Body of pancreas (tissue), 4 donors: ENCODE measurements around the gene FBXO11. TPM values are rescaled to one million over a fixed set of nuclear protein-coding genes. Genes with fewer than 3 reads are reported as not detected.

Experiments
- ATAC-seq: fragments of 150-250 bp; one replicate; pipeline ENCODE4 v1.9.1; 2016
- DNase-seq, 4 donors: peaks; one replicate each; pipeline ENCODE4 v3.0.0-alpha.2; 2019
- H3K27ac ChIP-seq, 4 donors: fragments of 200-600 bp; sonication (generic); 1 replicate in 3 of 4; 2 replicates in 1 of 4; pipeline versions ENCODE4 v1.5.1 to v1.6.1; 2016 to 2019; ENCODE audit warnings: mild to moderate bottlenecking in 1 of 4, mixed read lengths in 1 of 4, moderate library complexity in 1 of 4
- H3K27me3 ChIP-seq, 2 donors: fragments of 200-600 bp; sonication (generic); one replicate each; pipeline ENCODE4 v1.6.0; 2016; ENCODE audit warnings: mild to moderate bottlenecking in 1 of 2
- H3K36me3 ChIP-seq, 2 donors: fragments of 200-600 bp; sonication (generic); replicated peaks in 1 of 2; 2 replicates each; pipeline ENCODE4 v1.5.1; 2016; ENCODE audit warnings: low read depth in 2 of 2; ENCODE audit not compliant: insufficient read depth in 1 of 2
- H3K4me1 ChIP-seq: fragments of 200-600 bp; sonication (generic); one replicate; pipeline ENCODE4 v1.6.0; 2016
- H3K4me3 ChIP-seq, 2 donors: fragments of 200-600 bp; sonication (generic); 1 replicate in 1 of 2; 2 replicates in 1 of 2; pipeline ENCODE4 v1.5.1; 2016 to 2019
- H3K9me3 ChIP-seq, 3 donors: fragments of 200-600 bp; sonication (generic); 1 replicate in 2 of 3; 2 replicates in 1 of 3; pipeline ENCODE4 v1.5.1; 2016
- CTCF ChIP-seq, 7 experiments: fragments of 450-650 bp in 4 of 7; fragments of 200-600 bp in 3 of 7; sonication (generic) in 3 of 7; IDR thresholded peaks; one replicate each; pipeline ENCODE4 v1.5.1; 2016 to 2019; ENCODE audit warnings: antibody characterized with exemption in 7 of 7
- POLR2A ChIP-seq, 3 donors: fragments of 450-650 bp; IDR thresholded peaks; one replicate each; pipeline ENCODE4 v1.6.1; 2016; ENCODE audit warnings: antibody characterized with exemption in 3 of 3, mild to moderate bottlenecking in 2 of 3
- WGBS, 2 donors: methylation state at CpG; one replicate each; pipeline ENCODE4 v1.1.5; 2017; 5-methylcytosine and 5-hydroxymethylcytosine counted together
- intact Hi-C: fragments of 100-400 bp; cut with DNase I; formaldehyde crosslinking; loops from one replicate; pipeline ENCODE4 v1.15.1; 2023
- total RNA-seq, 2 donors: library from RNA; depleted of rRNA; stranded (reverse); fragments of >200 nt; gene quantifications; one replicate each; pipeline ENCODE4 v1.1.0, GENCODE V29; 2016

Gene FBXO11
- total RNA-seq, 2 donors from 2014 or later: 25.1 to 41.0 TPM

- no peak for DNase-seq
- WGBS, 2 donors: 92 to 95% methylated on average over 2 of the region's 2 CpGs
- Histone ChIP-seq H3K4me1 (peaks cover 11% of the 10 kb centered on the region), H3K27me3 (no peaks in the 10 kb centered on the region), H3K27ac (no peak overlapping the region), H3K36me3 (no peaks in the 10 kb centered on the region), H3K9me3 (no peaks in the 10 kb centered on the region), H3K4me3 (no peak overlapping the region)
- ATAC-seq: no peak
- TF ChIP-seq POLR2A (IDR thresholded peaks at IDR 0.05) (no peak), CTCF (IDR thresholded peaks at IDR 0.05) (no peak)
- intact Hi-C loops: no loop called here
Measured at GRCh38 chr2:47872941-47873340, 33.4 kb downstream of the FBXO11 start.

- intact Hi-C loops: no loop called here
- Histone ChIP-seq H3K27me3 (no peaks in the 10 kb centered on the region), H3K4me1 (peaks cover 30% of the 10 kb centered on the region), H3K4me3 (no peak overlapping the region), H3K27ac (no peak overlapping the region), H3K9me3 (no peaks in the 10 kb centered on the region), H3K36me3 (no peaks in the 10 kb centered on the region)
- 86 to 88% methylated on average over 7 of the region's 7 CpGs for WGBS, 2 donors
- no peak for DNase-seq
- TF ChIP-seq POLR2A (IDR thresholded peaks at IDR 0.05): no peak
- no peak for TF ChIP-seq CTCF (IDR thresholded peaks at IDR 0.05)
- no peak for ATAC-seq
Measured at GRCh38 chr2:47870641-47871540, 35.4 kb downstream of the FBXO11 start.

DNA sequence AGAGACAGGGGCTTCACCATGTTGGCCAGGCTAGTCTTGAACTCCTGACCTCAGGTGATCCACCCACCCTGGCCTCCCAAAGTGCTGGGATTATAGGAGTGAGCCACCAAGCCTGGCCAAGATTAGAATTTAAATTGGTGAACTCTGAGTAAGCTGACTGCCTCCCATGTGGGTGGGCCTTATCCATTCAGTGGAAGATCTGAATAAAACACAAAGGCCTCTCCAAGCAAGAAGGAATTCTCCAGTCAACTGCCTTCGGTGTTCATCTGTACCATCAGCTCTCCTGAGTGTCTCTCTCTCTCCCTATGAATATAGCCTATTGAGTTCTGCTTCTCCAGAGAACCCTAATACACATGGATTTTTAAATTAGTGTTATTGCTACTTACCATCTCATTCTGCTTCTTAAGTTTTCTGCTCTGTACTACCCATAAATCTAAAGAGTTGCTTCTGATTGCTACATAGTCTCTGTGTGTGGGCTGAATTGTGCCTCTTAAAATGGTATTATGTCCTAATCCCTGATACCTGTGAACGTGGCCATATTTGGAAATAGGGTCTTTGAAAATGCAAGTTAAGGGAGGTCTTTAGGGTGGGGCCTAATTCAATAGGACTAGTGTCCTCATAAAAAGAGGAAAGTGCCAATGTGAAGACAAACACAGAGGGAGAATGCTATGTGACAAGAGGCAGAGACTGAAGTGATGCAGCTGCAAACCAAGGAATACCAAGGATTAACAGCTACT, 36.3 kb downstream of the FBXO11 start:
- DNase-seq: no peak
- no peaks in the 10 kb centered on the region for H3K36me3 ChIP-seq
- intact Hi-C loops: no loop called here
- no peak overlapping the region for H3K4me3 ChIP-seq
- H3K9me3 ChIP-seq: no peaks in the 10 kb centered on the region
- ATAC-seq: no peak
- WGBS, 2 donors: 86 to 88% methylated on average over 2 of the region's 2 CpGs
- TF ChIP-seq CTCF (IDR thresholded peaks at IDR 0.05) (no peak), POLR2A (IDR thresholded peaks at IDR 0.05) (no peak)
- H3K4me1 ChIP-seq: peaks cover 39% of the 10 kb centered on the region
- H3K27ac ChIP-seq: no peak overlapping the region
- H3K27me3 ChIP-seq: no peaks in the 10 kb centered on the region

DNA sequence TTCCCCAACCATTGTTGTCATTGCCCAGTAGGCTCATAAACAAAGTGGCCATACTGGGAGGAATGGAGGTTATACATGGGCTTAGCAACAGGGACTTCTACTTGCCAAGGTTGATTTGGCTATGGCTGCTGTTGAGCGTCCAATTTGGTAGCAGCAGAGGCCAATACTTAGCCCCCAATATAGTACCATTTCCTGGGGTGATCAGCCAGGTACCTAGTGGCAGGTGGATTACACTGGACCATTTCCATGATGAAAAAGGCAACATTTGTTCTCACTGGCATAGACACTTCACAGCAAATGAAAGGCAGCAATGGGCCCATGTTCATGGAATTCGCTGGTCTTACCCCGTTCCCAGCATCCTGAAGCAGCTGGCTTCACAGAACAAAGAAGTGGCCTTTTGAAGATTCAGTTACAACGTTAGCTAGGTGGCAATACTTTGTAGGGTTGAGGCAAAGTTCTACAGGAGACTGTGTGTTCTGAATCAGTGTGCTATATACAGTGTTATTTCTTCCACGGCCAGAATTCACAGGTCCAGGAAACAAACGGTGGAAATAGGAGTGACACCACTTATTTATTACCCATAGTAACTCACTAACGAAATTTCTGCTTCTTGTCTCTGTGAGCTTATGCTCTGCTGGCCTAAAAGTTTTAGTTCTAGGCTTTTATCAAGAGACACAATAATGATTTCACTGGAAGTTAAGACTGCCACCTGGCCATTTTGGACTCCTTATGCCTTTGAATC, 37.5 kb downstream of the FBXO11 start:
- peaks cover 46% of the 10 kb centered on the region for H3K4me1 ChIP-seq
- WGBS, 2 donors: 78 to 93% methylated on average over 7 of the region's 7 CpGs

More for the DNA sequence above, 37.5 kb downstream of the FBXO11 start:
- no peaks in the 10 kb centered on the region for H3K27me3 ChIP-seq
- ATAC-seq (no peak), DNase-seq (no peak)
- peak overlapping the region in 1 of 4 donors; percentile 41 for H3K27ac ChIP-seq
- no peaks in the 10 kb centered on the region for H3K9me3 ChIP-seq
- no peak overlapping the region for H3K4me3 ChIP-seq
- intact Hi-C loops: no loop called here
- TF ChIP-seq POLR2A (IDR thresholded peaks at IDR 0.05): no peak
- TF ChIP-seq CTCF (IDR thresholded peaks at IDR 0.05): no peak
- H3K36me3 ChIP-seq: no peaks in the 10 kb centered on the region
